Heart right ventricle (tissue), 16 donors: ENCODE measurements around the gene ENPP7. TPM values are rescaled to one million over a fixed set of nuclear protein-coding genes. Genes with fewer than 3 reads are reported as not detected.

Source experiments
- ATAC-seq, 8 donors: fragments of 200-7000 bp; cut with Tn5 transposase; one replicate each; pipeline ENCODE4 v1.9.1; 2020; ENCODE audit warnings: mild to moderate bottlenecking in 8 of 8, moderate library complexity in 8 of 8, moderate number of reproducible peaks in 1 of 8
- DNase-seq, 2 donors: peaks; one replicate each; pipeline ENCODE4 v3.0.0-alpha.2; 2020
- H3K27ac ChIP-seq, 10 donors: fragments of 200-600 bp; sonication (generic) in 2 of 10; one replicate each; pipeline versions ENCODE4 v1.5.0 to v1.8.0; 2020 to 2022; ENCODE audit warnings: mild to moderate bottlenecking in 3 of 10
- H3K27me3 ChIP-seq, 7 donors: fragments of 200-600 bp; one replicate each; pipeline ENCODE4 v1.8.0; 2021 to 2022; ENCODE audit warnings: mild to moderate bottlenecking in 2 of 7
- H3K36me3 ChIP-seq, 9 donors: fragments of 200-600 bp; sonication (generic) in 1 of 9; one replicate each; pipeline versions ENCODE4 v1.5.0 to v1.8.0; 2020 to 2022; ENCODE audit warnings: mild to moderate bottlenecking in 2 of 9
- H3K4me1 ChIP-seq, 9 donors: fragments of 200-600 bp; sonication (generic) in 1 of 9; one replicate each; pipeline versions ENCODE4 v1.5.0 to v1.8.0; 2020 to 2022; ENCODE audit warnings: mild to moderate bottlenecking in 4 of 9
- H3K4me3 ChIP-seq, 10 donors: fragments of 200-600 bp; sonication (generic) in 2 of 10; one replicate each; pipeline versions ENCODE4 v1.5.0 to v1.8.0; 2020 to 2022; ENCODE audit warnings: mild to moderate bottlenecking in 7 of 10, moderate library complexity in 2 of 10
- H3K9me3 ChIP-seq, 11 donors: fragments of 200-600 bp in 10 of 11; sonication (generic) in 2 of 11; one replicate each; pipeline versions ENCODE4 v1.5.0 to v1.8.0; 2013 to 2022; ENCODE audit warnings: mild to moderate bottlenecking in 2 of 11, control low read depth in 1 of 11, moderate library complexity in 1 of 11
- CTCF ChIP-seq, 9 donors: fragments of 200-600 bp; sonication (generic) in 2 of 9; IDR thresholded peaks; one replicate each; pipeline versions ENCODE4 v1.5.0 to v1.8.0; 2021 to 2022; ENCODE audit warnings: antibody characterized with exemption in 9 of 9, mild to moderate bottlenecking in 5 of 9, moderate library complexity in 1 of 9
- WGBS, 2 donors: extraction: QIAGEN DNeasy Blood & Tissue Kit; methylation state at CpG; one replicate each; pipeline ENCODE4 v1.1.7; 2013; ENCODE audit warnings: inconsistent platforms in 1 of 2; 5-methylcytosine and 5-hydroxymethylcytosine counted together
- intact Hi-C, 10 donors: fragments of 100-400 bp; cut with DNase I; formaldehyde crosslinking; loops; one replicate each; pipeline versions ENCODE4 v1.11.1 to v1.14.2; 2022
- polyA plus RNA-seq, 2 donors: library from polyadenylated mRNA; stranded (reverse); fragments of 200-250 nt; gene quantifications; one replicate each; pipeline ENCODE4 v1.2.3, GENCODE V29; 2013
- total RNA-seq, 10 donors: library from RNA; stranded (reverse); fragmentation: NEBNext Ultra II Directional in 3 of 10; extraction: Animal tissue kit (Norgen Biotek cat#: 25700) in 3 of 10; gene quantifications; one replicate each; pipeline versions ENCODE4 v1.2.1 to v1.2.4, GENCODE V29; 2021 to 2023
- donor health status: Arrhythmogenic right ventricular cardiomyopathy.
- donor health status: ischemic (EF 13 %, LVEDD 7.1; RV severe dilation, severe dysfunction).
- donor health status: healthy with polysubstance abuse.
- donor health status: DM: no; HTN: yes; CAD: no.
- donor health status: DM: no; HTN: no; CAD: no.
- donor health status: ischemic (EF 25% LVEDD 6.9; RV normal size, moderate dysfunction).
- donor health status: ischemic (EF 25% LVEDD 5.7; RV mildly dilated, moderate dysfunction).
- donor health status: healthy.
- donor health status: DM: yes; HTN: yes; CAD: no.
- donor health status: Ischemic cardiomyopathy.
- donor health status: ischemic (EF 35%, LVEDD 5.7; RV mildly dilated, moderate dysfunction).
- donor health status: nonischemic (EF 11% LVEDD 7.7; RV severe dilation, severe dysfunction).
- donor health status: DM: yes; HTN: yes; CAD: no.
- donor health status: PGD.
- donor health status: ischemic (EF 29% LVEDD 5.4; RV normal size, mild dysfunction).
- donor health status: nonischemic (EF 23%, LVEDD 6.1; RV moderate dilation, normal function).

ENPP7 gene
- total and polyA plus RNA-seq, 12 donors = not detected

GRCh38 chr17:79788455-79788854 lies 57.7 kb downstream of the ENPP7 start:
- WGBS, 2 donors = 83 to 85% methylated on average over 5 of the region's 5 CpGs
- intact Hi-C loops = loop anchor here (5.0 to 10.0 kb wide), 8 partner anchors 41 to 204 kb away; no protein-coding TSS in a partner anchor
- Histone ChIP-seq H3K4me1 (peaks cover 16 to 52% (median 46%) of the 10 kb centered on the region in 9 donors), H3K9me3 (no peaks in the 10 kb centered on the region), H3K4me3 (no peak overlapping the region), H3K27me3 (peaks cover 25 to 87% (median 80%) of the 10 kb centered on the region in 7 donors), H3K36me3 (peaks cover 0 to 16% (median 0%) of the 10 kb centered on the region in 9 donors), H3K27ac (no peak overlapping the region)
- no peak for TF ChIP-seq CTCF (IDR thresholded peaks at IDR 0.05)
- DNase-seq (no peak), ATAC-seq (no peak)

DNA sequence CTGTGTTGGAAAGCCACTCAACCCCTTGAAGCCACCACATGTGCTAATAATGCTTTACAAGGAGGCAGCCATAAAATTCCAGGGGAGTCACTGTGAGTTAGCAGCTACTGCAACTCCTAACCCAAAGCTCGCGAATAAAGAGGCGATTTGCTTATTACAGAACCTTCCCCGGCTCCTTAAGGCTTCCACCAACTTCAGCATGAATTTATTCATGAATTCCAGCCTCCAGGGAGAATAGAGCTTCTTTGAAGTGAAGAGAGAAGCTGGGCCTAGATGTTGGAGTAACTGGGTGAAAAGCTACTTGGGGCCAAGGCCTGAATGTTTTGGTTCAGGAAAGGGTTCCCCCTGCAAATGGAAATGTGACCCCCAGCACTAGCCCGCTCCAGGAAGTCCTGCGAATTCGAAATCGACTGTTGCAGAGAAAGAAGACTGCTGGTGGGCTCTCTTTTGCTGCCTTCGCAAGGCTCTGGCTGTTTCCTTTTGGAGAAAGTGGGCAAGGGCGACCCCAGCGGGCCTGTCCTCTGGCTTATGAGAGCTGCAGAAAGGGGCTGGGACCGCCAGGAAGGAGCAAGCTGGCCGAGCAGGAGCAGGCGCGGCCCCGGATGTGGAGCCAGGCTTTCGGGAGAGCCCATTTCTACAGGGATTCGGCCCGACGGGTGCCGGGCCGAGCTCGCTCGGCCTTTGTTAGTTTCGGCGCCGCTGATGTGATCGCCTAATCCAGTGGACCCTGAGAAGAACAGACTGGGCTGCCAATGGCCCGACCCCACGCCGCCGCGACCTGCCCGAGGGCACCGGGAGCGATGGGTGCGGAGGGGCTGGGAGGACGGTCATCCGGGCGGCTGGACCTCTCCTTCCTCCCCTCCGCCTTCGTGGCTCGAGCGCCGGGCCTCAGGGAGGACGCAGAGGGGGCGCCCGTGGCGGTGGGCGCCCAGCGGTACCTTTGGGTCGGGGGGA lies 58.5 kb downstream of the ENPP7 start:
- intact Hi-C loops = loop anchor here (5.0 to 10.0 kb wide), 8 partner anchors 42 to 203 kb away; no protein-coding TSS in a partner anchor
- Histone ChIP-seq H3K4me1 (peaks cover 16 to 59% (median 50%) of the 10 kb centered on the region in 9 donors), H3K36me3 (peaks cover 0 to 11% (median 0%) of the 10 kb centered on the region in 9 donors), H3K27ac (no peak overlapping the region), H3K27me3 (peaks cover 25 to 93% (median 87%) of the 10 kb centered on the region in 7 donors), H3K9me3 (no peaks in the 10 kb centered on the region), H3K4me3 (peak overlapping the region in 4 of 10 donors; percentile 10 to 30 (median 17))
- no peak for TF ChIP-seq CTCF (IDR thresholded peaks at IDR 0.05)
- 23 to 27% methylated on average over 52 of the region's 52 CpGs for WGBS, 2 donors
- ATAC-seq (peak in 3 of 8 donors; percentile 3 to 8 (median 5)), DNase-seq (no peak)

DNA sequence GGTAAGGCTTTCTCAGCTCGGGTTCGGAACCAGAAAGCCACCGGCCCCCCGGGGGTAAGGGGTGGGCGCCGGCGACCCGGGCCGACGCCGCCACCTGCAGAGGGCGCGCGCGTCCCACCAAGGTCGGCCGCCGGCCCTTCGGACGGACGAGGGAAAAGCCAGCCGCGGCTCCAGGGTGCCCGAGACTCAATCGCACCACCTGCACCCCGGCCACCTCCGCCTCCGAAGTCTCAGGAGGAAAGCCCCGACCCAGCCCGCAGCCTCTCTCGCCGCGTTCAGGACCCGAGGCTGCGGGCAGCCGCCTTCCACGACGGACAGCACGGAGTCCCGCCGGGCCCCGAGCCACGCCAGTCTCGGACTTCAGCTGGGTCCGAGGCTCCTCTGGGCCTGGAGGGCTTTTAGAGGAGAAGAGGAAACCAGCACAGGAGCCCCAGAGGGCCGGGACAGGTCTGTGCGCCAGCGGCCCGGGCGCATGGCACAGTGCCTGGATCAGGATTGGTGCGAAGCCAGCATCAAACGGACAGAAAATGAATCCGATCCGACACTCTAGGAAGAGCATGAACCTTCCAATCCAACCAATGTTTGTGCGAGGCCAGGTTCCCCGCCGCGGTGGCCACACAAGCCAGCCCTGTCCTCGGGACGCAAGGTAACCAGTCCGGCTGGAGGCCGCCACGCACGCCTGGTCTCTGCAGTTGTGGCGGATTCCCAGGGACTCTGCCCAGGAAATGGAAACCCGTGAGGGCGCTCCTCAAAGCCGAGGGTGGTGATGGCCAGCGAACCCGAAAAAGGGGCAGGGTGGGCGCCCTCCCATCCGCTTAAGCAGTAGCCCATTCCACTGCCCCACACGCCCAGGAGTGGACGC lies 59.4 kb downstream of the ENPP7 start:
- intact Hi-C loops = loop anchor here (5.0 to 10.0 kb wide), 9 partner anchors 43 to 202 kb away; no protein-coding TSS in a partner anchor

More for the DNA sequence above, 59.4 kb downstream of the ENPP7 start:
- WGBS, 2 donors = 4% methylated on average over 73 to 74 of the region's 74 CpGs
- DNase-seq (peak in 1 of 2 donors; percentile 55), ATAC-seq (peak; percentile 32 to 71 (median 56))
- H3K36me3 ChIP-seq = peaks cover 0 to 12% (median 0%) of the 10 kb centered on the region in 9 donors
- no peaks in the 10 kb centered on the region for H3K9me3 ChIP-seq
- peaks cover 16 to 59% (median 50%) of the 10 kb centered on the region in 9 donors for H3K4me1 ChIP-seq
- H3K27ac ChIP-seq = no peak overlapping the region
- peak overlapping the region in 4 of 10 donors; percentile 10 to 30 (median 17) for H3K4me3 ChIP-seq
- H3K27me3 ChIP-seq = peaks cover 25 to 95% (median 85%) of the 10 kb centered on the region in 7 donors
- TF ChIP-seq CTCF (IDR thresholded peaks at IDR 0.05) = peak; percentile 66 to 88 (median 83)
